ENCODE results near the gene WAC.
"Not testable (repeated sequence)": the region's sequence is repeated elsewhere in the genome, so short reads cannot be mapped to it uniquely, and the experiment has no call there.

The WAC gene

DNA sequence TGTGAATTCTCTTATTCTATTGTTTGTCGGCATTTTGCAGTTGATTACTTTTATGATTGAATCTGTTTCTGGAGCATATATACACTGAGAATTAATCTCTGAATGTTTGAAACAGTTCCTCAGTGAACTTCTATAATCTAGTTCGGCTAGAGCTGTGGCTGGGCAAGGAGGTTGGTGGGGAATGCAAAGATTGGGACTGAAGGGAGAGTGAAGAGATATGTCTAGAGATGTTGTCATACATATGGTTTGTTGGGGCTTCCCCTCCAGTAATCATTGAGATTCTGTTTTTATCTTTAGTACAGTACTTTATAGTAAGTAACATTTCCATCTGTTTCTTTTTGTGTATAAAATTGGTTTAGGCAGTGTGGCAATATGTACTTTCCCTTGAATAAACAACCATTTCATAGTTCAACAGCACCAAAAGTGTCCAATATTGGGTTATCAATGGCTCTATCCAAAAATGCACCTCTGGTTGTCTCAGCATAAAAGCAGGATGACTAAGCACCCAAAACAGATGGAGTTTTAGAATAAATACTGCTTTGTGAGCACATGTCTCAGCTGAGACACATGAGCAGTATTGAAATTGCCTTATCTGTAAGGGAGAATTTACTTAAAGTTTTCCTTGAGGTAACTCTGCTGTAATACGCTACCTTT, 36.7 kb downstream of the WAC start:
- DNase-seq: no peak

DNA sequence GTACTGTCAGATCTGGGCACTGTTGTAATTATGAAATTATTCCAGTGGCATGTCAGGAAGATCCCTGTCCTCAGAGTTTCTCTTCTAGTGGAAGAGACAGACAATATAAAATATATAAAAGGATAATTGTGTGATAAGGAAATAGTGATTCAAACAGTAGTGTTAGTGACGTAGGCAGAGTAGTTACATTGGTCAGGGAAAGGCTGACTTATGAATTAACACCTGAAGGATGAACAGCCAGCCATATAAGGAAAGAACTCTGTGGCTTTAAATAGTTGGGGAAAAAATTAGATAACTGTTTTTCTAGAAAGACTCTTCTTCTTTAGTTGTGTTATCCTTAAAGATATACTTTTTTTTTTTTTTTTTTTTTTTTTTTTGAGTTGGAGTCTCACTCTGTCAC, 37.7 kb downstream of the WAC start:
- DNase-seq: no peak

DNA sequence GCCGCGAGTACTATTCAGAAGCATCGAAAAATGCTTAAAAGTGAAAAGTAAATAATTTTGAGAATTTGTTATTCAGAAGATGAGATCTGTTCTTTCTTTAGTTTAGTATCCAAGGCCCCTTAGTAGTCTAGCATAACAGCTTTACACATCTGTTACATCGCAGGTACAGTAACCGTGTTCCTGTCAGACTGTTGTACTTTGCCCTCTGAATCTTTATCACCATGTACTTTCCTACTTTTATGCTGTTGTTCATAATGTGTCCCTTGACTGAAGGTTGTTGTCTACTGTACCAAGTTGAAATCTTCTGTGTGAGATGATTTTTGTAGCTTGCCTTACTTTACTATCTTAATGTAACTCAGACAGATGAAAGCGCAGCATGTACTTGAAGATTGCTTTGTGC, 38.3 kb downstream of the WAC start:
- no peak for DNase-seq

DNA sequence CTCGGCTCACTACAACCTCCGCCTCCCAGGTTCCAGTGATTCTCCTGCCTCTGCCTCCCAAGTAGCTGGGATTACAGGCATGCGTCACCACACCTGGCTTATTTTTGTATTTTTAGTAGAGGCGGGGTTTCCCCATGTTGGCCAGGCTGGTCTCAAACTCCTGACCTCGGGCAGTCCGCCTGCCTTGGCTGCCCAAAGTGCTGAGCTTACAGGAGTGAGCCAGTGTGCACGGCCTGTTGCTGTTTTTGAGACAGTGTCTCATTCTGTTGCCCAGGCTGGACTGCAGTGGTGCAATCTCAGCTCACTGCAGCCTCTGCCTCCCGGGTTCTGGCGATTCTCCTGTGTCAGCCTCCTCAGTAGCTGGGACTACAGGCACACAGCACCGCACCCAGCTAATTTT, 41.3 kb downstream of the WAC start:
- DNase-seq: not testable (repeated sequence)

- no peak for DNase-seq
These were observed 42.9 kb downstream of the WAC start for GRCh38 chr10:28575852-28576251.

- DNase-seq: no peak
These were observed 44.6 kb downstream of the WAC start for GRCh38 chr10:28577506-28577905.

GRCh38 chr10:28578454-28578853, 45.5 kb downstream of the WAC start:
- DNase-seq: no peak

- DNase-seq: no peak
These were observed 47.9 kb downstream of the WAC start for GRCh38 chr10:28580825-28581224.

- DNase-seq: no peak
These were observed 49.0 kb downstream of the WAC start for GRCh38 chr10:28581916-28582315.

DNA sequence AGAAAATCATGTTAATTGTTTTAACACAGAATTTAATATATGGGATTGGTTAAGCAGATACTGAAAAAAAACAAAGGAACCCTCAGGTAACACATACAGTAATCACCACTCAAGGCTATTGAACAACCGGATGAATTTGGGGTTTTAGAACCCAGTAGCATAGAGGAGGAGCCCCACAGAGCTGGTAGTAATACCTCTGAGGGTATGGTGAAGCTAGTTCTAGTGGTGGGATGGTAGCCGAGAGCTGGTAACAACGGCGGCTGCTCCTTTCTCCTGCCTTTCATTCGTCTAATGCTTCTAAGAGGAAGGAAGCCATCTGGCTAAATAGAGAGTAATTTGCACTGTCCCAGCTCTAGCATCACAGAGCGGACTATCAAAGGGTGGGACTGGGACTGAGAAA, 52.2 kb downstream of the WAC start:
- no peak for DNase-seq

DNA sequence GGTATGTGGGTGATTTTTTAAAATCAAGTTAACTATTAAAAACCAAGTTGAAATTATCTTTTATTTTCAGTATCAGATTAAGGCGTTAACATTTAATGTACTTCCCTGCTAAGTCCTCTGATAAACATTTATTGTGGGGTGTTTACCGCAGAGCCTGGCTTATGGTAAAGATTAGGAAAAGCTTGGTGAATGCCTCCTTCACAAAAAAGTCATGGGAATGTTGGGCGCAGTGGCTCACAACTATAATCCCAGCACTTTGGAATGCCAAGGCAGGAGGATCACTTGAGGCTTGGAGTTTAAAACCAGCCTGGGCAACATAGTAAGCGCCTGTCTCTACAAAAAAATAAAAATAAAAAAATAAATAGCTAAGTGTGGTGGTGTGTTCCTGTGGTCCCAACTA, 53.3 kb downstream of the WAC start:
- DNase-seq: no peak

DNA sequence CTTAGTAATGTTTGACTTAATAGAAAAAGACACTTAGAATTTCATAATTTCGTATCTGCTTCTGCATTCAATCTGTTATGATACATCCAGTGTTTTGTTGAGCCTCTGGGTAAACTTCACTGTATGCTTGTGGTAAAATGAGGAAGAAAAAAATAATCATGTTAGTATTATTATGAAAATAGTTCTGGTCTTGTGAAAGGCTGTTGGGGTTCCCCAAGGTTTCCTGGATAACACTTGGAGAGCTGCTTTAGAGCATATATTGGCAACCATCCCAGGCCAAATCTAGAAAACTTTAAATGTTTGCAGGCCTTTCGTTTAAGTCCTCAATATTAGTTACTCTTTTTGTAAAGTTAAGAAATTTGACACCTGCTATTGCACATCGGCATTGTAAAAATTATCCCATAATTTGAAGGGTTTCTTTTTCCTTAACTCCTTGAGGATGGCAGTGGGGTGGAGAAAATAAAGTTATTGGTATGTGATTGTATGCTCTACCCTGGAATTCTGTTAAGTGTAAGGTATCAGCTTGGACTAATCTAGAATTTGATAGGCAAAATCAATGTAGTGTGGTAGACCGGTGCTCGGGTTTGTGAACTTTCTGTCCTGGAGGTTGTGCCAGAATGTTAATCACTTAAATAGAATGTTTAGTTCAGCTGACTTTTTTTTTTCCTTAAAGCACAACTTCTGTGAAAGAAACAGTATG, 54.5 kb downstream of the WAC start:
- no peak for DNase-seq

DNA sequence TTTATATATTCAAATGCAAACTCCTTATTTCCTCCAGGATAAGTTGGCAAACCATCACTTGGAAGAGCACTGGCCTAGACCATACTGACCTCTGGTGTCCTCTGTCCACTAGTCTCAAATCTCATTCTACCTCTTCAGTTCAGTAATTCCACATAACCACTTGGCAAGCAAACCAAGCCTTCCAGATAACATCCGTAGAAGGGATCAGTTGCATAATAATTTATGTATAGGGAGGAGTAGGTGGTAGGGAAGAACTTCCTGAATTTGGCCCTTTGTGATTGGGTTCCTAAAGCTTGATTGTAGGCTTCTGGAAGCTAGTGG, 55.0 kb downstream of the WAC start:
- no peak for DNase-seq

DNA sequence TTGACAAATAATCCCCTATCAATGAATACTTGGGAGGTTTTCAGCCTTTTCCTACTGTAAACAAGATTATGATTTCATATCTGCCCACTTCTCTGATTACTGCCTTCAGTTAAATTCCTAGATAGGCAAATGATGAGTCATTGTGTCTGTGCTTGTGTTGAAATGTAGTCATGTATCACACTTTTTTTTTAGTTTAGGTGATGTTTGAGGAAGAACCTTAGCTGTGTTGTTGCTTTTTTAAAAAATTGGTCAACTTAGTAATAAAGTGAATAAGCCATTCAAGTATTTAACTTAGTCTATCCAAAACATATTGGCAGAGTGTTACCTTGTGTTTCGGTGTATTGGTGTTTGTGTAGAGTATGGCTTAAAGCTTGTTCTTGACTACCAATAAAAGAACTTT, 60.0 kb downstream of the WAC start:
- DNase-seq: no peak

- no peak for DNase-seq
These were observed 60.9 kb downstream of the WAC start for GRCh38 chr10:28593811-28594210.

DNA sequence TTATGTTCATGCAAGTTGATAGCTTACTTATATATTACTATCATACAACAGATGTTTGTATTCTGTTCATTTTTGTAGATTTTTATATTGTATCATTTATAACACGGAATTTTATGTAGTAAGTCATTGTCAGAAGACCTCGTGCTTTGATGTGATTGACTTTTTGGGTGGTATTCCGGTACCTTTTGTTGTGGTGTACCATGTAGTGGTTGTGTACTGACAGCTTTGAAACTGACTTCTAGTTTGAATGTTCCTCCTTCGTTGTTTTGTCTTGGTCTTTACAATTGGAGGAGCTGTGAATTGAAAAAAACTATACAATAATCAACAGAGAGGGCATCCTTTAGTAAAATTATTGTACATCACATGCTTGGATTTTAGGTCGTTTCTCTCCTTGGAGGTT, 61.5 kb downstream of the WAC start:
- DNase-seq: no peak

- DNase-seq: no peak
These were observed 62.7 kb downstream of the WAC start for GRCh38 chr10:28595613-28596012.

DNA sequence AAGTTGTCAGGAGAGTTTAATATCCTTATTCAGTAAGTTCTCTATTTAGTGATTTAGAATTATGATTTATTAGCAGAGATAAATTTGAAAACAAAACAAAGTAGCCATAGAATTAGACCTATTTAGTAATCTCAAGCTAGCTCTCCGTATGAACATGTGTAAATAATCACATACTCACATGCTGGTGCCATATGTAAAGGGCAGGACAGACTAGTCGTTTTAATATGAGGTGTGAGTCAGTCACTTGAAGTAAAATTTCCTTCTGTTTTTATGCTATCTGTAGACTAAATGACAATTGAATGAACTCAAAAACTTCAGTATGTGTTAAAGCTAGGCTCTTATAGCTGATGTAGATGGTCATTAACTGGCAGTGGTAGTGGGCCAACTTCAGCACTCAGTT, 67.1 kb downstream of the WAC start:
- DNase-seq: no peak

GRCh38 chr10:28601012-28601411, 68.1 kb downstream of the WAC start:
- DNase-seq: no peak

DNA sequence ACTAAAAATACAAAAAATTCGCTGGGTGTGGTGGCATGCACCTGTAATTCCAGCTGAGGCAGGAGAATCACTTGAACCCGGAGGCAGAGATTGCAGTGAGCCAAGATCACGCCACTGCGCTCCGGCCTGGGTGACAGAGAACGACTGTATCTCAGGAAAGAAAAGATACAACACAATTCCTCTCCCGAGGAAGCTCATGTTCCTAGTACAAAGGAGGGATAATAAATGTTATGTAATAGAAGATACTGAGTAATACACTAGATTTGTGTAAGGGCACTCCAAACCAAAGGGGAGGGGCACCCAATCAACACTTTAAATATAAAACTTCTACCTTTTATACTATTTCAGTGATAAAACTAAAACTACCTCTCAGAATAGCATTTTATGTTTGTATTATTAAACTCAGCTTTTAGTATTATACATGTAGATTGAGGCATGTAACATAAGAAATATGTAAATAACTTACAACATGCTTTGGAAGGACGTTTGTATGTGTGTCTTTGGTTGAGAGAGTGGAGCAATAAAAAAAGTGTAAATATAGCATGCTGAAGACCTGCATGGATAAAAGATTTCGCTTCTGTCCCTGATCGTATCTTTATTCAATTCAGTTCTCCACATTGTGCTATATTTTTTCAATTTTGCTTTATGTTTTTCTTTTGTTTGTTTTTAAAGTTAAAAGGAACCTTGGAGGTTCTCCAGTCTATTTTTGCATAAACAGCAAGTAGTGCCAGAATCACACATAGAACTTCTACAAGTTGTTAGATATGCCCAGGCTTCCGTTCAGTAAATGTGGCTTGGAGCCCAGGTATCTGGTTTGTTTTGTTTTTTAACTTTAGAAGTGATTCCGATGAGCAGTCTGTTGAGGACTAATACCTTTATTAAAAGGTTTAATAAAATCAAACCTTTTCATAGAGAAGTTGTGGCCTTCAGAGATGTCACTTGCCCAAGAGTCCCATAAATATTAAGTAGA, 71.9 kb downstream of the WAC start:
- no peak for DNase-seq

GRCh38 chr10:28606568-28606967, 73.7 kb downstream of the WAC start:
- DNase-seq: no peak

- not testable (repeated sequence) for DNase-seq
These were observed 76.7 kb downstream of the WAC start for GRCh38 chr10:28609636-28610035.

DNA sequence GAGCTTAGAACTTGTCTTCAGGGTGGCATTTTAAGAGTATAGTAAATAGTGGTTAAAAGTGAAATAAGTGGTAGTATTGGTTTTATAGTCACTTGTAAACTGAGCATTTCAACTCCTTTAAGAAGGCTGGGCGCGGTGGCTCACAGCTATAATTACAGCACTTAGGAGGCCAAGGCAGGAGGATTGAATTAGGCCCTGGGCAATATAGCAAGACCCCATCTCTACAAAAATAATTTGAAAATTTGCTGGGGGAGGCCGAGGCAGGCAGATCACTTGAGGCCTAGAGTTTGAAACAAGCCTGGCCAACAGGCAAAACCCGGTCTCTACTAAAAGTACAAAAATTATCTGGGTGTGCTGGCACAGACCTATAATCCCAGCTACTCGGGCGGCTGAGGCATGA, 80.0 kb downstream of the WAC start:
- no peak for DNase-seq

- DNase-seq: no peak
These were observed 83.6 kb downstream of the WAC start for GRCh38 chr10:28616514-28616913.
